SU-DHL-6 (cell line): Measurements from ENCODE around the gene C3orf38.

Experiments used
- CTCF ChIP-seq: fragments of 200-600 bp; sonication (generic); IDR thresholded peaks from one replicate; pipeline ENCODE4 v1.5.1; 2017; ENCODE audit warnings: antibody characterized with exemption, mild to moderate bottlenecking, low read length, moderate library complexity; ENCODE audit not compliant: insufficient read depth, poor library complexity, severe bottlenecking
- EZH2phosphoT487 ChIP-seq: fragments of 200-600 bp; sonication (generic), shearing (Covaris generic); conservative IDR thresholded peaks from 2 replicates; pipeline ENCODE4 v1.6.1; 2018; ENCODE audit warnings: mild to moderate bottlenecking, antibody characterized with exemption, low read length, moderate library complexity, mixed read lengths

DNA sequence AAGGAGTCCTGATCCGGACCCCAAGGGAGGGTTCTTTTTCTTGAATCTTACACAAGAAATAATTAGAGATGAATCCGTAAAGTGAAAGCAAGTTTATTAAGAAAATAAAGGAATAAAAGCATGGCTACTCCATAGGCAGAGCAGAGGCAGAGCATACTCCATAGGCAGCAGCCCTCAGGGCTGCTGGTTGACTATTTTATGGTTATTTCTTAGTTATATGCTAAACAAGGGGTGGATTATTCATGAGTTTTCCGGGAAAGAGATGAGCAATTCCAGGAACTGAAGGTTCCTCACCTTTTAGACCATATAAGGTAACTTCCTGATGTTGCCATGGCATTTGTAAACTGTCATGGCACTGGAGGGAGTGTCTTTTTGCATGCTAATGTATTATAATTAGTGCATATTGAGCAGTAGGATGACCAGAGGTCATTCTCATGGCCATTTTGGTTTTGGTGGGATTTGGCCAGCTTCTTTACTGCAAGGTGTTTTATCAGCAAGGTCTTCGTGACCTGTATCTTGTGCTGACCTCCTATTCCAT, 42.2 kb downstream of the C3orf38 start:
- TF ChIP-seq CTCF (no peak), EZH2phosphoT487 (no peak)
